Esophagus squamous epithelium (tissue), 5 donors: ENCODE measurements around the gene NAA20. TPM values are rescaled to one million over a fixed set of nuclear protein-coding genes. Genes with fewer than 3 reads are reported as not detected.

Source experiments
- DNase-seq: peaks from one replicate; lab custom pipeline; 2025; lab: John Stamatoyannopoulos, UW
- H3K27ac ChIP-seq, 4 donors: fragments of 200-600 bp; sonication (generic); one replicate each; pipeline ENCODE4 v1.5.1; 2016 to 2019; ENCODE audit warnings: mild to moderate bottlenecking in 1 of 4
- H3K27me3 ChIP-seq, 4 donors: fragments of 200-600 bp; sonication (generic); 1 replicate in 3 of 4; 2 replicates in 1 of 4; pipeline versions ENCODE4 v1.5.1 to v1.6.0; 2017 to 2021; ENCODE audit warnings: antibody characterized with exemption in 1 of 4
- H3K36me3 ChIP-seq, 3 donors: fragments of 200-600 bp; sonication (generic); one replicate each; pipeline ENCODE4 v1.5.1; 2016 to 2019
- H3K4me1 ChIP-seq, 3 donors: fragments of 200-600 bp; sonication (generic); one replicate each; pipeline ENCODE4 v1.5.1; 2017 to 2019
- H3K4me3 ChIP-seq, 4 donors: fragments of 200-600 bp; sonication (generic); 1 replicate in 3 of 4; 2 replicates in 1 of 4; pipeline ENCODE4 v1.5.1; 2016 to 2019; ENCODE audit warnings: mild to moderate bottlenecking in 2 of 4, moderate library complexity in 1 of 4
- H3K9me3 ChIP-seq, 3 donors: fragments of 200-600 bp; sonication (generic); one replicate each; pipeline ENCODE4 v1.5.1; 2016 to 2019
- POLR2A ChIP-seq, 4 donors: fragments of 450-650 bp; IDR thresholded peaks; one replicate each; pipeline ENCODE4 v1.6.1; 2017; ENCODE audit warnings: antibody characterized with exemption in 4 of 4, mild to moderate bottlenecking in 4 of 4, moderate library complexity in 3 of 4
- WGBS, 2 donors: methylation state at CpG; one replicate each; pipeline ENCODE4 v1.1.5; 2018; 5-methylcytosine and 5-hydroxymethylcytosine counted together
- intact Hi-C: fragments of 100-400 bp; cut with DNase I; formaldehyde crosslinking; loops from one replicate; pipeline ENCODE4 v1.15.0; 2022
- total RNA-seq, 4 donors: library from RNA; depleted of rRNA; stranded (reverse); fragments of >200 nt; gene quantifications; one replicate each; pipeline ENCODE4 v1.1.0, GENCODE V29; 2016
- TF ChIP-seq, protein P1 (sequence below), 6 experiments: fragments of 450-650 bp in 4 of 6; fragments of 200-600 bp in 2 of 6; sonication (generic) in 2 of 6; IDR thresholded peaks; one replicate each; pipeline ENCODE4 v1.5.1; 2016 to 2019; ENCODE audit warnings: antibody characterized with exemption in 6 of 6, mild to moderate bottlenecking in 4 of 6, moderate library complexity in 4 of 6
- donor health status: DM: yes; HTN: yes; CAD: no.

The NAA20 gene
- total RNA-seq, 4 donors from 2014 or later: 115 to 164 (median 139) TPM

- TF ChIP-seq, protein P1, sequence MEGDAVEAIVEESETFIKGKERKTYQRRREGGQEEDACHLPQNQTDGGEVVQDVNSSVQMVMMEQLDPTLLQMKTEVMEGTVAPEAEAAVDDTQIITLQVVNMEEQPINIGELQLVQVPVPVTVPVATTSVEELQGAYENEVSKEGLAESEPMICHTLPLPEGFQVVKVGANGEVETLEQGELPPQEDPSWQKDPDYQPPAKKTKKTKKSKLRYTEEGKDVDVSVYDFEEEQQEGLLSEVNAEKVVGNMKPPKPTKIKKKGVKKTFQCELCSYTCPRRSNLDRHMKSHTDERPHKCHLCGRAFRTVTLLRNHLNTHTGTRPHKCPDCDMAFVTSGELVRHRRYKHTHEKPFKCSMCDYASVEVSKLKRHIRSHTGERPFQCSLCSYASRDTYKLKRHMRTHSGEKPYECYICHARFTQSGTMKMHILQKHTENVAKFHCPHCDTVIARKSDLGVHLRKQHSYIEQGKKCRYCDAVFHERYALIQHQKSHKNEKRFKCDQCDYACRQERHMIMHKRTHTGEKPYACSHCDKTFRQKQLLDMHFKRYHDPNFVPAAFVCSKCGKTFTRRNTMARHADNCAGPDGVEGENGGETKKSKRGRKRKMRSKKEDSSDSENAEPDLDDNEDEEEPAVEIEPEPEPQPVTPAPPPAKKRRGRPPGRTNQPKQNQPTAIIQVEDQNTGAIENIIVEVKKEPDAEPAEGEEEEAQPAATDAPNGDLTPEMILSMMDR (IDR thresholded peaks at IDR 0.05): no peak
- peak in 1 of 4 donors; percentile 32 for TF ChIP-seq POLR2A (IDR thresholded peaks at IDR 0.05)
- no peaks in the 10 kb centered on the region for H3K27me3 ChIP-seq
- peak overlapping the region in 3 of 4 donors; percentile 61 to 77 (median 70) for H3K4me3 ChIP-seq
- 6 to 15% methylated on average over 6 to 7 of the region's 7 CpGs for WGBS, 2 donors
- intact Hi-C loops: no loop called here
- H3K4me1 ChIP-seq: peaks cover 35 to 67% (median 37%) of the 10 kb centered on the region in 3 donors
- no peak for DNase-seq
- H3K27ac ChIP-seq: peak overlapping the region; percentile 87 to 97 (median 95)
- H3K9me3 ChIP-seq: no peaks in the 10 kb centered on the region
- peaks cover 0 to 45% (median 8%) of the 10 kb centered on the region in 3 donors for H3K36me3 ChIP-seq
These were observed 43.1 kb upstream of the NAA20 start for GRCh38 chr20:19973961-19974629.

- TF ChIP-seq, protein P1 (IDR thresholded peaks at IDR 0.05): no peak
- peak in 2 of 4 donors; percentile 67 to 68 for TF ChIP-seq POLR2A (IDR thresholded peaks at IDR 0.05)
- Histone ChIP-seq H3K27ac (peak overlapping the region; percentile 87 to 97 (median 95)), H3K36me3 (peaks cover 0 to 38% (median 8%) of the 10 kb centered on the region in 3 donors), H3K4me1 (peaks cover 35 to 71% (median 43%) of the 10 kb centered on the region in 3 donors), H3K4me3 (peak overlapping the region; percentile 45 to 77 (median 66)), H3K9me3 (no peaks in the 10 kb centered on the region), H3K27me3 (no peaks in the 10 kb centered on the region)
- 9 to 30% methylated on average over 2 to 15 of the region's 44 CpGs for WGBS, 2 donors
- intact Hi-C loops: no loop called here
- DNase-seq: no peak
These were observed 42.3 kb upstream of the NAA20 start for GRCh38 chr20:19974630-19975435.

GRCh38 chr20:19975436-19975799 is 41.7 kb upstream of the NAA20 start:
- Histone ChIP-seq H3K4me3 (peak overlapping the region; percentile 45 to 77 (median 66)), H3K27ac (peak overlapping the region; percentile 87 to 97 (median 95)), H3K27me3 (no peaks in the 10 kb centered on the region), H3K4me1 (peaks cover 35 to 77% (median 49%) of the 10 kb centered on the region in 3 donors), H3K9me3 (no peaks in the 10 kb centered on the region), H3K36me3 (peaks cover 0 to 32% (median 8%) of the 10 kb centered on the region in 3 donors)
- no peak for DNase-seq
- no peak for TF ChIP-seq POLR2A (IDR thresholded peaks at IDR 0.05)
- TF ChIP-seq, protein P1 (IDR thresholded peaks at IDR 0.05): no peak
- 9 to 14% methylated on average over 10 to 13 of the region's 18 CpGs for WGBS, 2 donors
- intact Hi-C loops: no loop called here

DNA sequence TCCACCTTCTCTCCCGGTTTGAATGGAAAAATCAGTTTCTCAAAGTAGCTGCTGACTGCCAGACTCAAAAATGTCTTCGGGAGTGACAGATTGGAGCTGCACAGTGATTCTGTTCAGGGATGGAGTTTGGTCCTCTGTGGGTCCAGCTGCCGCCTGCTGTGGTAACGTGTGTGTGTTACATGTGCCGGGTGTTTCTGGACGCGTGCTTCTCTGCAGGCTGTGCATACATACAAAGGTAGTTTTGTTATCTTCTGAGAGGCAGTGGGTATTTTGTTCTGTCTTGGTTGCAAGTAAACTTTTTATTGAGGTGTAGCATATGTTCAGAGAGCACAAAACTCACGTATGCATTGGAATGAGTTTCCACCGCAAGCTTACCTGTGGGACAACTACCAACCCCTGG is 41.3 kb upstream of the NAA20 start:
- WGBS, 2 donors: 30% methylated on average over 8 to 9 of the region's 9 CpGs
- no peaks in the 10 kb centered on the region for H3K9me3 ChIP-seq
- TF ChIP-seq, protein P1 (IDR thresholded peaks at IDR 0.05): no peak
- peaks cover 39 to 82% (median 53%) of the 10 kb centered on the region in 3 donors for H3K4me1 ChIP-seq
- H3K4me3 ChIP-seq: peak overlapping the region; percentile 45 to 77 (median 66)
- intact Hi-C loops: no loop called here
- H3K36me3 ChIP-seq: peaks cover 0 to 27% (median 8%) of the 10 kb centered on the region in 3 donors
- DNase-seq: no peak
- no peaks in the 10 kb centered on the region for H3K27me3 ChIP-seq
- H3K27ac ChIP-seq: peak overlapping the region; percentile 87 to 97 (median 95)
